Activated T-helper 1 cell treated with Interleukin-2 at 50 U/mL for 16 hours (primary cell): ENCODE measurements around the gene TRIP10.

ENCODE experiments used
- DNase-seq: peaks from one replicate; pipeline ENCODE4 v3.0.0-alpha.2; 2020; ENCODE audit warnings: low read depth

Gene TRIP10

GRCh38 chr19:6725513-6726231 is 13.8 kb upstream of the TRIP10 start:
- no peak for DNase-seq

- DNase-seq: no peak
Measured at GRCh38 chr19:6728346-6728745, 11.1 kb upstream of the TRIP10 start.

DNA sequence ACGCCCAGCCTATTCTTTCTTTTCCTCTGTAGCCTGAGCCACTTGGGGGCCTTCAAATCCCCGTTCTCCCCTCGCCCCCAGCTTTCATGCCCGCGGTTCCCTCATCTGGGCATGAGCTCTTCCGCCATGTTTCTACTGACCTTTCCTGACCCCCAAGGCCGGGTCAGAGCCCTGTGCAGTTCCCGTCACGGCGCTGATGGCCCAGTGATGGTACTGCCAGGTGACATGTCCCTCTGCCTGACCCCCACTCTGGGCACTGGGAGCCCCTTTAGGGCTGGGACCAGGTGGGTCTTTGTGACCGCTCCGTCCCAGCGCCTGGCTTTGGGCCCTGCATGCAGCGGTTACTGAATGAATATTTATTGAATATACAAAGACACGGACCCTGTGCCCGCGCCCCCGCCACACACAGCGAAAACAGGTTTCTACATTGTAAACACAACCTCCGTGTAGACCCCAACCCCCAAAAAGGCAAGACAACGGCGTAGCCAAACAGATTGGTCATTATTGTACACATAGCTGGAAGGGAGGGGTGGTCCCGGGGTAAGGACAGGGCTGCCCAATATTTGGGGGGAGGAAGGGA is 9.8 kb upstream of the TRIP10 start:
- no peak for DNase-seq

- no peak for DNase-seq
Measured at GRCh38 chr19:6730153-6730804, 9.2 kb upstream of the TRIP10 start.

DNA sequence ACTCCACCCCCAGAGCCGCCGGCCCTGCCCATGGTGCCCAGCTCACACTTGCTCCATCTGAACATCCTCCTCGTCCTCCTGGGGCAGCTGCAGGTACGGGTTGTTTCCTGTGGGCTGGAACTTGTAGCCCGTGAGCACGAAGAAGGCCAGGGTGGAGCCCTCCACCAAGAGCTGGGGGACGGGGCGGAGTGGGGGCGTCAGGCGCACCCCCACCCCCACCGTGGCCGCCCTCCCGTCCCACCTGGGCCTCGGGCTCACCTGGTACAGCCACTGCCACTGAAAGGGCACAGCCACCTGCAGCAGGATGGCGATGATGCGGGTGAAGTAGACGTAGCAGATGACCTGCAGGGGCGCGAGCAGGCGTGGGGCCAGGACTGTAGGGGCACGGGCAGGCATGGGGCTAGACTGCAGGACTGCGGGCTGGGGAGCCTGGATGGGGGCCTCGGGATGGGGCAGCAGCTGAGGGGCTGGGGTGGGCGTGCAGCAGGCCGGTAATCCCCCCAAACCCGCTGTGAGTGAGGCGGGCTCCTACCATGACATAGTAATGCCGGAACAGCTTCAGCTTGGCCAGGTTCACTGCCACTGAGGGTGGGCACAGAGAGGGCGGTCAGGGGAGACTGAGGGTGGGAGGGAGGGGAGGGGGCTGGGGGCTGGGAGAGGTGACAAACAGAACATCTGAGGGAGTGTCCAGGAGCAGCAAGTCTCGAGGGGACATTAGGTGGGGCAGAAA is 8.4 kb upstream of the TRIP10 start:
- no peak for DNase-seq

DNA sequence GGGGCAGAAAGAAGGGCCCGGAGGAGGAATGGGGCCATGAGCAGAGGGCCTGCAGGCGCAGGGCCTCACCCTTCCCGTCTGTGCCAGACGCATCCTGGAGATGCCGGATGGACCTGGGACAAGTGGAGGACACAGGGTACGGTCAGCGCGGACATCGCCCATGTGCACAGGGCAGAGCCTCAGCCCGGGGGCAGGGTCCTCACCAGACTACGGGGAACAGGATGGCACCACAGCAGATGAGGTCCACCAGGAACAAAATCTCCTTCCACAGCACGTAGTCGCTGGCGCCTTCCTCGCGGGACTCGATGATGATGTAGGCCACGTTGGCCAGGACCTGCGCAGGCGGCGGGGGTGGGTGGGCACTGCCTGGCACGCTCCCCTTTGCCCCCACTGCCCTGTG is 7.7 kb upstream of the TRIP10 start:
- DNase-seq: no peak

- no peak for DNase-seq
Measured at GRCh38 chr19:6732803-6733337, 6.6 kb upstream of the TRIP10 start.

- no peak for DNase-seq
Measured at GRCh38 chr19:6733338-6734095, 6.0 kb upstream of the TRIP10 start.

DNA sequence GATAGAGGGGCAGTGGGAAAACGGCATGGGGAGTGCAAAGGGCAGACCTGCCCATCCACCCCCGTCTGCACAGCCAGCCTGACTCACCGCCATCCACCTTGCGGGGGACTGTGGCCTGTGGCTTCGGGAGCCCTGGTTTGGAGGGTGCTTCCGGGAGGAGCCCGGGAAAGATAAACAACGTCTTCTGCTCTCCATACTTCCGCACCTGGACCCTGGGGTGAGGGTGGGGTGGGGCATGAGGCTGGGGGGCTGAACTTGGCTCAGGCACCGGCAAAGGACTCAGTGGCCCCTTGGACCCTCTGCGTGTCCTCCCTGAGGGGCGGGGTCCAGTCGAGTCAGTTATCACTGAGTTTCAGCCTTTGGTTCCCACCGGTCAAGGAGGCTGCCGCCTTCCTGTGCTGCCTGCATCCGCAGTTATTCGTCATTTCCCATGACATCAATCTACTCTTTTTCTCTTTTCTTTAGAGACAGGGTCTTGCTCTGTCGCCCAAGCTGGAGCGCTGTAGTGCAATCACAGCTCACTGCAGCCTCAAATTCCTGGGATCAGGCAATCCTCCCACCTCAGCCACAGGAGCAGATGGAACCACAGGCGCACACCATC is 5.3 kb upstream of the TRIP10 start:
- no peak for DNase-seq

- DNase-seq: no peak
Measured at GRCh38 chr19:6735181-6735911, 4.1 kb upstream of the TRIP10 start.

- DNase-seq: peak; percentile 43
Measured at GRCh38 chr19:6736169-6736916, 3.1 kb upstream of the TRIP10 start.

DNA sequence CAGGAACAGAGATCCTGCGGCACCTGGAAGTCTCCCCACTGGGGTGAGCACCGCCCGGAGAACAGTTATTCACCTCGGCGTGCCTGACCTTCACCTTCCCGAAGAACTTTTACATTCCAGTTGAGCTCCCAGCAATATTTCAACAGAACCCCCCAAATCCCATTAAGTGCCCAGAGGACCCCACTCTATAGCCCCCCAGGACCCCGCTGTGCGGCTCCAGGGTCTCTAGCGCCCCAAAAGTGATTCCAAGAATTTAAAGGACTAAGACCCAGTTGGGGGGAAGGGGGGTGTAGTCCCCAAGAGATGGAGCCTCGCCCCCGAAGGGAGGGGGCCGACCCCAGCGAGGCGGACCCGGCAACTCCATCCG is 2.6 kb upstream of the TRIP10 start:
- no peak for DNase-seq

- DNase-seq: peak; percentile 98
Measured at GRCh38 chr19:6737284-6737872, 2.1 kb upstream of the TRIP10 start, which contains the start of gene GPR108. GPR108 (minus strand) TSS chr19:6737580; CDS start chr19:6737576, 4 bp downstream.

DNA sequence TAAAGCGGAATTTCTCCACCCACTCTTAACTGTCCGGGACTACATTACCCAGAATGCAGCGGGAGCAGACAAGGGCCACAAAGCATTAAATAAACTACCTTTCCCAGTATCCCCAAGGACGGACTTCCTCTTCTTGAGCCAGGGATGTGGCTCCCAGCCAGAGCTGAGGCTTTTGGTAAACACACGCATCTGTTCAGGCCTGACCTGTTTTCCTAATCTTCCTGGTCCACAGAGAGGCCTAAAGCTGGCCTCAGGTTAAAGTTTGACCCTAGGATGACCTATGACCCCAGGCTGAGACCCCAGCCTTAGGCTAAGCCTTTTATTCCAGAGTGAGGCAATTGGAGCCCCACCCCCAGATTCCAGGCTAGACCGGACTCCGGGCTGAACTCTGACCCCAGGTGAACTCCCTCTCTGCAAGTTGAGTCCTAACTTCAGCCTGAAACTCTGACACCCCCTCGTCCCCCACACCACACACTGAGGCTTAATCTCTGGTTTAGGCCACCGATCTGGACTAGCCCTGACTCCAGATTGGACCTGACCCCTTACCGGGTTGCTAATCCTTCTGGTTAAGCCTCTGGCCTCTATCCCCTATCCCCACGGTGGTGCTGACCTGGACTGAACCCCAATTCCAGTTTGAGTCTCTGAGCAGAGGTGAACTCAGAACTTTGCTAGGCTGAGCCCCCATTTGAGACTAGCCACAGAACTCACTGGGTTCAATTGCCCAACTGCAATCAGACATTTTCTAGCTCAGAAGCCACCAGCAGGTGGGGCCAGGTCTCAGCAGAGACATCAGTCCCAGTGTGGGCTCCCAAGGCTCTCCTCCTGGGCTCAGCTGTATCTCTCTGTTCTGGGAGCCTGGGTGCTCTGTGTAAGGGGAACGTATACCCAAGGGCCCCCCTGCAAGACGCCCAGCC is 1.4 kb upstream of the TRIP10 start:
- DNase-seq: peak; percentile 55

DNA sequence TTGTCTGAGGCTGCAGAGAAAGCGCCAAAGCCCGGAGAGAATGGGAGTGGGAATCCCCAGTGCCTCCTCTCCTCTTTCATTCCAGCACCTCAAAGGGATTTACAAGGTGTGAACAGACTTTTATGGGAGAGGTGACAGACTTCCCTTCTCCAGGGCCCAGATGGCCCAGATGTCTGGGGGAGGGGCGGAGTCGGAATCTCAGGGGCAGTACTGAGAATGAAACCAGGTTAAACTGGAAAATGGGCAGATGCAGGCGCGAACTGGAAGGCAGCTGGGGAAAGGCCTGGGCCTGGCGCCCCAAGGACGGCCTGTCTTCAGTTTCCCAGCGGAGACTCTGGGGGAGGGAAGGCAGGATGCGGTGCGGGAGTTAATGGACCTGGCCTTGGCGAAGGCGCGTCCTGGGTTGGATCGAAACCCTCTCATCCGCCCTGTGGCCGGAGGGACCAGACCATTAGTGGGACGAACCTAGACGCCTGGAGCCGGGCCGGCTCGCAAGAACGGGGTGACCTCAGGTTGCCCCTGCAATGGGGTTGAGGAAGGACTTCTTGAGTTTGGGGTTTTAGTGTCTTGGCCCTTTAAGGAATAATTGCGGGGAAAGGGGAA is 592 bp upstream of the TRIP10 start:
- DNase-seq: peak; percentile 10

DNA sequence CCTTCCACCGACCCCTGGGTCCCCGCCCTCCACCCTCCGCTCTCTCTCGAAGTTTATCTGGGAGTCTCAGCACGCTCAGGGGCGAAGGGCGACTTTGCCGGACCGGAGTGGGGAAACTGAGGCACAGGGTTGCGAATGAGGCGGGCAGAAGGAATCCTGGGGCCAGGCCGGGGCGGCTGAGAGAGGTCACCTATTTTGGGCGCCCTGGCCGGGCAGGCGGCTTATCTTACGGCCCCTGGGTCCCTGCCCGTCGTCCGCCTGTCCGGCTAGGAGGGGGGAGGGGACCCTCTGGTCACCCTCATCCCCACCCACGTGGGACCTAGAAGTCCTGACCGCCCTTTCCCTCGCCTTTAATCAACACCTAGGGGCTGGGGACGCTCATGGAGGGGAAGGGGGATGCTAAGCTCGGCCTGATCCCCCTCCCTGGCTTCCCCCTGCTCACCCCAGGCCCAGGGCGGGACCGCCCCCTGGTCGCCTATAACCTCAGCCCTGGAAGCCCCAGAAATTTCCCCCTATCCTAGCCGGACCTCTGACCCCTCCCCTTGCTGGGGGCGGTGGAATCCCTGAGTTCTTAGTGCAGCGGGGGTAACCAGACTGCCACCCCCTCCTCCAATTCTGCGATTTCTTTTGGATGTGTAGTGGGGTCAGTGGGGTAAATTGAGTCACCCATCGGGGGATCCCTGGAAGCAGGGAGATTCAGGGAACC is 556 bp downstream of the TRIP10 start:
- DNase-seq: no peak

GRCh38 chr19:6740589-6741343 is 1.3 kb downstream of the TRIP10 start:
- peak; percentile 15 for DNase-seq
